ENCODE results near the gene KIF7.
"Not testable (repeated sequence)": the region's sequence is repeated elsewhere in the genome, so short reads cannot be mapped to it uniquely, and the experiment has no call there.

Gene KIF7

GRCh38 chr15:89615135-89615534, 40.1 kb downstream of the KIF7 start:
- DNase-seq, result no peak

- DNase-seq, result no peak
These were observed 41.1 kb downstream of the KIF7 start for GRCh38 chr15:89614164-89614563.

- no peak for DNase-seq
These were observed 42.2 kb downstream of the KIF7 start for GRCh38 chr15:89613031-89613430.

GRCh38 chr15:89611317-89611716, 44.0 kb downstream of the KIF7 start:
- DNase-seq, result no peak

GRCh38 chr15:89599021-89599420, 56.2 kb downstream of the KIF7 start:
- DNase-seq, result no peak

- no peak for DNase-seq
These were observed 62.2 kb downstream of the KIF7 start for GRCh38 chr15:89593018-89593417.

- no peak for DNase-seq
These were observed 63.4 kb downstream of the KIF7 start for GRCh38 chr15:89591834-89592233.

- no peak for DNase-seq
These were observed 67.3 kb downstream of the KIF7 start for GRCh38 chr15:89587955-89588354.

GRCh38 chr15:89586651-89587050, 68.6 kb downstream of the KIF7 start:
- DNase-seq, result no peak

GRCh38 chr15:89580747-89581146, 74.5 kb downstream of the KIF7 start:
- not testable (repeated sequence) for DNase-seq

- no peak for DNase-seq
These were observed 77.1 kb downstream of the KIF7 start for GRCh38 chr15:89578146-89578545.
